Lung (tissue), 4 donors: Measurements from ENCODE around the gene CEBPB. TPM values are rescaled to one million over a fixed set of nuclear protein-coding genes. Genes with fewer than 3 reads are reported as not detected.

ENCODE experiments used
- polyA plus RNA-seq, 2 donors: library from polyadenylated mRNA; stranded (reverse); fragments of 200-250 nt; gene quantifications; one replicate each; pipeline ENCODE4 v1.2.1, GENCODE V29; 2013
- total RNA-seq, 2 donors: library from RNA; depleted of rRNA in 1 of 2; stranded (reverse); fragments of >200 nt in 1 of 2; gene quantifications; one replicate each; pipeline ENCODE4 v1.2.1, GENCODE V29; 2014 to 2021
- donor health status: Bipolar disorder and iron deficiency.
- donor health status: healthy.
- donor health status: DM: yes; HTN: yes; CAD: no.

The CEBPB gene
- total and polyA plus RNA-seq, 4 donors: 53.2 to 296 (median 124) TPM

Other genes starting within 250 kb of the CEBPB start
- gene SNAI1, start 207.8 kb upstream of the CEBPB start, total RNA-seq: 1 to 10 TPM in 1 of 2 donors, under 1 TPM in 1; 0.74 to 3.6 TPM
- gene SNAI1, start 207.8 kb upstream of the CEBPB start, polyA plus RNA-seq: 10 to 100 TPM in 1 of 2 donors, 1 to 10 TPM in 1; 7.3 to 12.0 TPM
- gene UBE2V1, start 77.7 kb upstream of the CEBPB start, total RNA-seq: 100 to 1,000 TPM in 1 of 2 donors, 10 to 100 TPM in 1; 65.1 to 103 TPM
- gene UBE2V1, start 77.7 kb upstream of the CEBPB start, polyA plus RNA-seq: 10 to 100 TPM; 56.4 to 73.3 TPM
- 10 to 100 TPM; 21.9 to 34.8 TPM for gene PEDS1, start 37.1 kb upstream of the CEBPB start, total RNA-seq
- 10 to 100 TPM; 34.0 to 43.4 TPM for gene PEDS1, start 37.1 kb upstream of the CEBPB start, polyA plus RNA-seq